SU-DHL-6 (cell line): Measurements from ENCODE around the gene GUK1.

ENCODE experiments used
- H2AFZ ChIP-seq: fragments of 200-600 bp; sonication (generic); 2 replicates; pipeline ENCODE4 v1.6.1; 2014; ENCODE audit warnings: low read depth, mild to moderate bottlenecking, moderate library complexity, mixed read lengths, antibody characterized with exemption, low read length; ENCODE audit not compliant: severe bottlenecking
- H3F3A ChIP-seq: fragments of 200-600 bp; shearing (Covaris generic); 2 replicates; pipeline ENCODE4 v1.6.0; 2016; ENCODE audit warnings: antibody characterized with exemption, mild to moderate bottlenecking; ENCODE audit not compliant: insufficient read depth
- H3K27ac ChIP-seq: fragments of 200-600 bp; sonication (generic); 2 replicates; pipeline ENCODE4 v1.5.1; 2016; ENCODE audit warnings: low read depth, mild to moderate bottlenecking, low read length, moderate library complexity, mixed read lengths
- H3K27me3 ChIP-seq: fragments of 200-600 bp; sonication (generic), shearing (Covaris generic); 2 replicates; pipeline ENCODE4 v1.6.0; 2014; ENCODE audit warnings: mild to moderate bottlenecking, low read length
- H3K36me3 ChIP-seq: fragments of 200-600 bp; sonication (generic); 2 replicates; pipeline ENCODE4 v1.6.1; 2014; ENCODE audit warnings: mild to moderate bottlenecking, low read length, mixed read lengths
- H3K4me2 ChIP-seq: fragments of 300-600, 200-600 bp; shearing (Covaris generic), sonication (generic); 2 replicates; pipeline ENCODE4 v1.6.0; 2014; ENCODE audit warnings: low read length, low read depth, mild to moderate bottlenecking; ENCODE audit not compliant: poor library complexity, severe bottlenecking
- H3K4me3 ChIP-seq: fragments of 200-600 bp; sonication (generic); 2 replicates; pipeline ENCODE4 v1.5.1; 2014; ENCODE audit warnings: antibody characterized with exemption, low read length, mild to moderate bottlenecking, mixed read lengths; ENCODE audit not compliant: insufficient read depth, poor library complexity, severe bottlenecking
- H3K79me2 ChIP-seq: fragments of 200-600 bp; sonication (generic); 2 replicates; pipeline ENCODE4 v1.6.1; 2014; ENCODE audit warnings: mild to moderate bottlenecking, low read length, moderate library complexity; ENCODE audit not compliant: insufficient read depth
- H3K9ac ChIP-seq: fragments of 200-600 bp; sonication (generic); 2 replicates; pipeline ENCODE4 v1.7.0; 2014; ENCODE audit warnings: mild to moderate bottlenecking, low read length
- H3K9me2 ChIP-seq: fragments of 200-600 bp; sonication (generic); replicated peaks from 2 replicates; pipeline ENCODE4 v1.6.1; 2014; ENCODE audit warnings: low read length; ENCODE audit not compliant: insufficient read depth
- H3K9me3 ChIP-seq: fragments of 200-600 bp; sonication (generic); 2 replicates; pipeline ENCODE4 v1.6.1; 2014; ENCODE audit warnings: low read length, mixed read lengths; ENCODE audit not compliant: insufficient read depth
- H4K20me1 ChIP-seq: fragments of 200-600 bp; sonication (generic); 2 replicates; pipeline ENCODE4 v1.6.1; 2014; ENCODE audit warnings: low read depth, mild to moderate bottlenecking, antibody characterized with exemption, low read length, moderate library complexity, mixed read lengths
- CTCF ChIP-seq: fragments of 200-600 bp; sonication (generic); IDR thresholded peaks from one replicate; pipeline ENCODE4 v1.5.1; 2017; ENCODE audit warnings: antibody characterized with exemption, mild to moderate bottlenecking, low read length, moderate library complexity; ENCODE audit not compliant: insufficient read depth, poor library complexity, severe bottlenecking
- EZH2phosphoT487 ChIP-seq: fragments of 200-600 bp; sonication (generic), shearing (Covaris generic); conservative IDR thresholded peaks from 2 replicates; pipeline ENCODE4 v1.6.1; 2018; ENCODE audit warnings: mild to moderate bottlenecking, antibody characterized with exemption, low read length, moderate library complexity, mixed read lengths

Gene GUK1

GRCh38 chr1:228169345-228169744 lies 29.3 kb downstream of the GUK1 start:
- Histone ChIP-seq H2AFZ (no peak overlapping the region), H3K4me2 (no peak overlapping the region), H3K79me2 (no peaks in the 10 kb centered on the region), H3K9me2 (no peaks in the 10 kb centered on the region), H3K27ac (no peak overlapping the region), H3K9me3 (no peaks in the 10 kb centered on the region), H3K27me3 (no peaks in the 10 kb centered on the region), H4K20me1 (no peaks in the 10 kb centered on the region), H3K4me3 (no peak overlapping the region), H3K9ac (no peak overlapping the region), H3K36me3 (no peaks in the 10 kb centered on the region), H3F3A (no peaks in the 10 kb centered on the region)
- TF ChIP-seq CTCF: no peak
- TF ChIP-seq EZH2phosphoT487: no peak

- Histone ChIP-seq H3K27ac (no peak overlapping the region), H3K9me2 (no peaks in the 10 kb centered on the region), H3K79me2 (no peaks in the 10 kb centered on the region), H3K27me3 (no peaks in the 10 kb centered on the region), H2AFZ (no peak overlapping the region), H3K4me2 (no peak overlapping the region), H4K20me1 (no peaks in the 10 kb centered on the region), H3K4me3 (no peak overlapping the region), H3K9ac (no peak overlapping the region), H3K36me3 (no peaks in the 10 kb centered on the region), H3K9me3 (no peaks in the 10 kb centered on the region), H3F3A (no peaks in the 10 kb centered on the region)
- TF ChIP-seq EZH2phosphoT487: no peak
- no peak for TF ChIP-seq CTCF
Observed at GRCh38 chr1:228170666-228171065, 30.6 kb downstream of the GUK1 start.

GRCh38 chr1:228171221-228171891 lies 31.3 kb downstream of the GUK1 start:
- no peak for TF ChIP-seq EZH2phosphoT487
- no peak for TF ChIP-seq CTCF

More at GRCh38 chr1:228171221-228171891, 31.3 kb downstream of the GUK1 start:
- Histone ChIP-seq H3K4me3 (no peak overlapping the region), H3K9me3 (no peaks in the 10 kb centered on the region), H3K79me2 (no peaks in the 10 kb centered on the region), H3K9me2 (no peaks in the 10 kb centered on the region), H3K36me3 (no peaks in the 10 kb centered on the region), H4K20me1 (no peaks in the 10 kb centered on the region), H3F3A (no peaks in the 10 kb centered on the region), H3K4me2 (no peak overlapping the region), H3K27ac (no peak overlapping the region), H2AFZ (no peak overlapping the region), H3K27me3 (no peaks in the 10 kb centered on the region), H3K9ac (no peak overlapping the region)
